RWPE1 (cell line): Measurements from ENCODE around the gene MCAM.

ENCODE experiments used
- CTCF ChIA-PET: fragments of 350-600 bp; sonication (Branson Sonifier 250); formaldehyde crosslinking; extraction: SDS; loops from one replicate; lab custom pipeline; 2021; lab: Yijun Ruan, JAX
- POLR2A ChIA-PET: fragments of 400-600 bp; formaldehyde crosslinking; extraction: SDS; loops from one replicate; lab custom pipeline; 2020; ENCODE audit warnings: antibody characterized with exemption; ENCODE audit not compliant: low non-redundant PET; lab: Yijun Ruan, JAX
- DNase-seq: peaks from one replicate; pipeline ENCODE4 v3.0.0; 2012; ENCODE audit warnings: low spot score
- H3K27ac ChIP-seq: fragments of 450-650 bp; 2 replicates; pipeline ENCODE4 v1.5.1; 2017
- CTCF ChIP-seq: fragments of 450-650 bp; conservative IDR thresholded peaks from 2 replicates; pipeline ENCODE4 v1.5.1; 2017; ENCODE audit warnings: low read depth, mild to moderate bottlenecking

The MCAM gene

GRCh38 chr11:119334174-119334930, 17.4 kb upstream of the MCAM start, which contains the start of gene RNF26:
TSS of gene RNF26 (plus strand) at chr11:119334527. CDS start at chr11:119335123, 596 bp downstream.
- ChIA-PET POLR2A (interaction anchor here (0.6 kb wide), 1 partner anchor 42 kb away, joined by 3 read pairs; no protein-coding TSS in a partner anchor), CTCF (no interaction called here)

GRCh38 chr11:119332111-119332765, 15.3 kb upstream of the MCAM start:
- CTCF ChIA-PET = interaction anchor here (0.6 to 1.0 kb wide), 2 partner anchors 11 to 49 kb away, joined by 3 read pairs; partner anchors contain the start of gene USP2
- no peak for DNase-seq
- no peak overlapping the region for H3K27ac ChIP-seq
- POLR2A ChIA-PET = no interaction called here
- TF ChIP-seq CTCF = no peak

More at GRCh38 chr11:119334174-119334930, 17.4 kb upstream of the MCAM start, which contains the start of gene RNF26:
- DNase-seq = peak; percentile 100
- H3K27ac ChIP-seq = peak within 1 kb of the TSS; percentile 82
- TF ChIP-seq CTCF = no peak

GRCh38 chr11:119330237-119330636, 13.3 kb upstream of the MCAM start:
- CTCF ChIA-PET = interaction anchor here (0.6 kb wide), 1 partner anchor 974 kb away, joined by 3 read pairs; no protein-coding TSS in a partner anchor
- no peak overlapping the region for H3K27ac ChIP-seq
- no peak for TF ChIP-seq CTCF
- POLR2A ChIA-PET = no interaction called here
- DNase-seq = no peak

- no peak for DNase-seq
- ChIA-PET POLR2A (no interaction called here), CTCF (no interaction called here)
- no peak for TF ChIP-seq CTCF
- no peak overlapping the region for H3K27ac ChIP-seq
Observed at GRCh38 chr11:119329320-119329719, 12.4 kb upstream of the MCAM start.

- ChIA-PET CTCF (interaction anchor here (0.6 to 4.4 kb wide), 10 partner anchors 10 to 982 kb away, joined by 3 to 28 read pairs (median 4); no protein-coding TSS in a partner anchor), POLR2A (no interaction called here)
- DNase-seq = no peak
- H3K27ac ChIP-seq = no peak overlapping the region
- TF ChIP-seq CTCF = no peak
Observed at GRCh38 chr11:119324189-119324588, 7.3 kb upstream of the MCAM start.

GRCh38 chr11:119323532-119324033, 6.7 kb upstream of the MCAM start:
- no peak overlapping the region for H3K27ac ChIP-seq
- DNase-seq = peak; percentile 73
- POLR2A ChIA-PET = no interaction called here
- TF ChIP-seq CTCF = peak; percentile 83
- CTCF ChIA-PET = interaction anchor here (0.6 to 4.4 kb wide), 15 partner anchors 9 to 369 kb away, joined by 3 to 28 read pairs (median 4); partner anchors contain the start of gene C1QTNF5
